ENCODE measurements around the gene EXOC3L4.

DNA sequence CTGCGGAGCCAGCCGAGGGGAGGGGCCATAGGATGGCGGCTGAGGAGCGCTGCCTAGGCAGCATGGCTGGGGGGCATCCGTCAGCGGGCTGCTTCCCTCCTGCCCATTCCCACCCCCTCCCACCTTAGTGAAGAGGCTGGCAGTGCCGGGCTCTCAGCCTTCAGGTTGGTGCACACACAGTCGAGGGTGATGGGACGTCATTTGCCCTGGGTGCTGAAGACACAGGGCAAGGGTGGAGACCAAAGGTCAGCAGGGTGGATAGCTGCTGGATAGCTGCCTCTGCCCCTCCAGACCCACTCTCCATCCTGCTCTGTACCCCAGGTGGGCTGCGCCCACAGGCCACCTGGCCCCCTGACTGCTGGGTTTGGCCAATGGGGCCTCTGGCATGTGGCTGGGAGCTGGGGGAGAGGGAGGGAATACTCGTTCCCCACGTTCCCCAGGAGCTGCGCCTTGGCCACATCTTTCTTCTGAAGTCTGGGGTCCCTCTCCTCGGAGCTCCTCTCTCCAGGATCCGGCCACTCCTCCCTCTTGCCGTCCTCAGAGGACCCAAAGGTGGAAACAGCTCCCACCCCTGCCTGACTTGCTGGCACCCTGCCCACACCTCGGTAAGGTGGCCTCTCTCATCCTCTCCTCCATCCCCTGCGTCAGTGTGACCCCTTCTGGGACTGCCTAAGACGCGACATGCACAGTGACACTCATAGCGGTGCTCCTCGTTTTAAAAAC, 26.0 kb upstream of the EXOC3L4 start:
- TF ChIP-seq, protein P1, sequence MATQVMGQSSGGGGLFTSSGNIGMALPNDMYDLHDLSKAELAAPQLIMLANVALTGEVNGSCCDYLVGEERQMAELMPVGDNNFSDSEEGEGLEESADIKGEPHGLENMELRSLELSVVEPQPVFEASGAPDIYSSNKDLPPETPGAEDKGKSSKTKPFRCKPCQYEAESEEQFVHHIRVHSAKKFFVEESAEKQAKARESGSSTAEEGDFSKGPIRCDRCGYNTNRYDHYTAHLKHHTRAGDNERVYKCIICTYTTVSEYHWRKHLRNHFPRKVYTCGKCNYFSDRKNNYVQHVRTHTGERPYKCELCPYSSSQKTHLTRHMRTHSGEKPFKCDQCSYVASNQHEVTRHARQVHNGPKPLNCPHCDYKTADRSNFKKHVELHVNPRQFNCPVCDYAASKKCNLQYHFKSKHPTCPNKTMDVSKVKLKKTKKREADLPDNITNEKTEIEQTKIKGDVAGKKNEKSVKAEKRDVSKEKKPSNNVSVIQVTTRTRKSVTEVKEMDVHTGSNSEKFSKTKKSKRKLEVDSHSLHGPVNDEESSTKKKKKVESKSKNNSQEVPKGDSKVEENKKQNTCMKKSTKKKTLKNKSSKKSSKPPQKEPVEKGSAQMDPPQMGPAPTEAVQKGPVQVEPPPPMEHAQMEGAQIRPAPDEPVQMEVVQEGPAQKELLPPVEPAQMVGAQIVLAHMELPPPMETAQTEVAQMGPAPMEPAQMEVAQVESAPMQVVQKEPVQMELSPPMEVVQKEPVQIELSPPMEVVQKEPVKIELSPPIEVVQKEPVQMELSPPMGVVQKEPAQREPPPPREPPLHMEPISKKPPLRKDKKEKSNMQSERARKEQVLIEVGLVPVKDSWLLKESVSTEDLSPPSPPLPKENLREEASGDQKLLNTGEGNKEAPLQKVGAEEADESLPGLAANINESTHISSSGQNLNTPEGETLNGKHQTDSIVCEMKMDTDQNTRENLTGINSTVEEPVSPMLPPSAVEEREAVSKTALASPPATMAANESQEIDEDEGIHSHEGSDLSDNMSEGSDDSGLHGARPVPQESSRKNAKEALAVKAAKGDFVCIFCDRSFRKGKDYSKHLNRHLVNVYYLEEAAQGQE (IDR thresholded peaks at IDR 0.05; ENCODE audit: insufficient read depth in 1 of 2, low read depth in 2 of 2, low read length in 2 of 2): no peak
- no peak for TF ChIP-seq POLR2AphosphoS5 (IDR thresholded peaks at IDR 0.05; ENCODE audit: low read depth, low read length)
- TF ChIP-seq TAF1 (IDR thresholded peaks at IDR 0.05; ENCODE audit: borderline replicate concordance, insufficient read depth, low read length): no peak
